Stimulated activated CD4-positive, alpha-beta T cell treated with anti-CD3 and anti-CD28 coated beads, Interleukin-1b, Interleukin-23, amount 100 ng/mL, for 4 hours (primary cell): ENCODE data around the gene ME3.
"Not testable (repeated sequence)": the region's sequence is repeated elsewhere in the genome, so short reads cannot be mapped to it uniquely, and the experiment has no call there.

Source experiments
- DNase-seq, 2 donors: peaks; one replicate each; pipeline ENCODE4 v3.0.0-alpha.2; 2020; ENCODE audit warnings: low read depth in 2 of 2

The ME3 gene

GRCh38 chr11:86558841-86559240, 113.6 kb downstream of the ME3 start:
- DNase-seq, result no peak

GRCh38 chr11:86558207-86558606, 114.2 kb downstream of the ME3 start:
- no peak for DNase-seq

- no peak for DNase-seq
Measured at GRCh38 chr11:86555866-86556265, 116.5 kb downstream of the ME3 start.

GRCh38 chr11:86555401-86555800, 117.0 kb downstream of the ME3 start:
- DNase-seq, result no peak

GRCh38 chr11:86553265-86553664, 119.2 kb downstream of the ME3 start:
- no peak for DNase-seq

GRCh38 chr11:86551288-86552092, 120.9 kb downstream of the ME3 start:
- DNase-seq, result no peak

GRCh38 chr11:86550757-86551156, 121.7 kb downstream of the ME3 start:
- DNase-seq, result no peak

- DNase-seq, result no peak
Measured at GRCh38 chr11:86548271-86548917, 124.0 kb downstream of the ME3 start.

- DNase-seq, result no peak
Measured at GRCh38 chr11:86547727-86548126, 124.7 kb downstream of the ME3 start.

- not testable (repeated sequence) for DNase-seq
Measured at GRCh38 chr11:86541299-86541698, 131.1 kb downstream of the ME3 start.

GRCh38 chr11:86538223-86538548, 134.2 kb downstream of the ME3 start:
- no peak for DNase-seq

GRCh38 chr11:86537541-86538222, 134.7 kb downstream of the ME3 start:
- no peak for DNase-seq

GRCh38 chr11:86535773-86536172, 136.6 kb downstream of the ME3 start:
- no peak for DNase-seq

GRCh38 chr11:86524620-86525352, 147.6 kb downstream of the ME3 start:
- no peak for DNase-seq

GRCh38 chr11:86523738-86524619, 148.4 kb downstream of the ME3 start:
- no peak for DNase-seq

- not testable (repeated sequence) for DNase-seq
Measured at GRCh38 chr11:86522512-86522911, 149.9 kb downstream of the ME3 start.

- DNase-seq, result no peak
Measured at GRCh38 chr11:86519064-86519911, 153.1 kb downstream of the ME3 start.

- no peak for DNase-seq
Measured at GRCh38 chr11:86518211-86518610, 154.2 kb downstream of the ME3 start.

GRCh38 chr11:86517557-86517956, 154.9 kb downstream of the ME3 start:
- no peak for DNase-seq
